ACC112 (cell line): Measurements from ENCODE around the gene GSN.
A peak's percentile ranks its signal among the peaks of the same experiment; 100 is the strongest.

Experiments used
- H2AFZ ChIP-seq: fragments of 200-600 bp; sonication (generic); one replicate; pipeline ENCODE4 v1.6.0; 2017; ENCODE audit warnings: antibody characterized with exemption, low read length; ENCODE audit not compliant: unreplicated experiment
- H3K27ac ChIP-seq: fragments of 200-600 bp; sonication (generic); 2 replicates; pipeline ENCODE4 v1.5.1; 2014; ENCODE audit warnings: low read depth, mild to moderate bottlenecking, antibody characterized with exemption, low read length, moderate library complexity
- H3K27me3 ChIP-seq: fragments of 200-600 bp; sonication (generic); 2 replicates; pipeline ENCODE4 v1.6.1; 2014; ENCODE audit warnings: mild to moderate bottlenecking, antibody characterized with exemption, low read length, moderate library complexity, mixed read lengths; ENCODE audit not compliant: insufficient read depth
- H3K36me3 ChIP-seq: fragments of 200-600 bp; sonication (generic); 2 replicates; pipeline ENCODE4 v1.6.1; 2016; ENCODE audit warnings: mild to moderate bottlenecking, antibody characterized with exemption, low read length, moderate library complexity, mixed read lengths; ENCODE audit not compliant: insufficient read depth
- H3K4me1 ChIP-seq: fragments of 200-600 bp; sonication (generic); one replicate; pipeline ENCODE4 v1.6.1; 2016; ENCODE audit warnings: low read length, mixed read lengths; ENCODE audit not compliant: insufficient read depth, unreplicated experiment, control insufficient read depth
- H3K4me3 ChIP-seq: fragments of 200-600 bp; sonication (generic); 2 replicates; pipeline ENCODE4 v1.5.1; 2014; ENCODE audit warnings: mild to moderate bottlenecking, low read depth, low read length
- H3K79me2 ChIP-seq: fragments of 200-600 bp; sonication (generic); one replicate; pipeline ENCODE4 v1.6.0; 2016; ENCODE audit warnings: low read length; ENCODE audit not compliant: control insufficient read depth, unreplicated experiment, insufficient read depth

The GSN gene

GRCh38 chr9:121282277-121283079 is 14.5 kb downstream of the GSN start:
- Histone ChIP-seq H3K27me3 (no peaks in the 10 kb centered on the region), H3K4me1 (peaks cover 81% of the 10 kb centered on the region)

GRCh38 chr9:121283080-121283398 is 15.1 kb downstream of the GSN start:
- H3K27ac ChIP-seq, result peak overlapping the region; percentile 79
- H2AFZ ChIP-seq, result no peak overlapping the region
- 0 out of 2 replicates have a peak, but pooled peaks cover 4% of the 10 kb centered on the region for H3K36me3 ChIP-seq
- peaks cover 32% of the 10 kb centered on the region for H3K79me2 ChIP-seq
- no peak overlapping the region for H3K4me3 ChIP-seq
- H3K4me1 ChIP-seq, result peaks cover 81% of the 10 kb centered on the region
- H3K27me3 ChIP-seq, result no peaks in the 10 kb centered on the region

More at GRCh38 chr9:121282277-121283079, 14.5 kb downstream of the GSN start:
- H3K79me2 ChIP-seq, result peaks cover 28% of the 10 kb centered on the region
- no peak overlapping the region for H3K4me3 ChIP-seq
- H3K36me3 ChIP-seq, result 0 out of 2 replicates have a peak, but pooled peaks cover 4% of the 10 kb centered on the region
- H2AFZ ChIP-seq, result no peak overlapping the region
- H3K27ac ChIP-seq, result peak overlapping the region; percentile 79

- H3K4me1 ChIP-seq, result peaks cover 84% of the 10 kb centered on the region
- no peaks in the 10 kb centered on the region for H3K27me3 ChIP-seq
- H3K79me2 ChIP-seq, result peaks cover 32% of the 10 kb centered on the region
- no peak overlapping the region for H3K4me3 ChIP-seq
- H2AFZ ChIP-seq, result no peak overlapping the region
- peak overlapping the region; percentile 79 for H3K27ac ChIP-seq
- peaks cover 4% of the 10 kb centered on the region; the same call in 1 of the 2 replicates for H3K36me3 ChIP-seq
These were observed 16.1 kb downstream of the GSN start for GRCh38 chr9:121283856-121284732.

- peak overlapping the region; percentile 98; the same call in 1 of the 2 replicates for H3K27ac ChIP-seq
- H3K79me2 ChIP-seq, result peaks cover 24% of the 10 kb centered on the region
- peaks cover 4% of the 10 kb centered on the region; the same call in 1 of the 2 replicates for H3K36me3 ChIP-seq
- H3K4me3 ChIP-seq, result no peak overlapping the region
- H2AFZ ChIP-seq, result no peak overlapping the region
- peaks cover 84% of the 10 kb centered on the region for H3K4me1 ChIP-seq
- H3K27me3 ChIP-seq, result no peaks in the 10 kb centered on the region
These were observed 16.9 kb downstream of the GSN start for GRCh38 chr9:121284733-121285451.

GRCh38 chr9:121285835-121286687 is 18.1 kb downstream of the GSN start:
- Histone ChIP-seq H2AFZ (peak overlapping the region; percentile 58), H3K4me1 (peaks cover 76% of the 10 kb centered on the region), H3K27ac (peak overlapping the region; percentile 98), H3K4me3 (peak overlapping the region; percentile 55), H3K79me2 (peaks cover 16% of the 10 kb centered on the region), H3K36me3 (peaks cover 4% of the 10 kb centered on the region; the same call in 1 of the 2 replicates), H3K27me3 (no peaks in the 10 kb centered on the region)

GRCh38 chr9:121286688-121286972 is 18.7 kb downstream of the GSN start:
- H3K27ac ChIP-seq, result peak overlapping the region; percentile 98
- H3K27me3 ChIP-seq, result no peaks in the 10 kb centered on the region
- H3K4me1 ChIP-seq, result peaks cover 70% of the 10 kb centered on the region
- H2AFZ ChIP-seq, result peak overlapping the region; percentile 58
- H3K36me3 ChIP-seq, result peaks cover 4% of the 10 kb centered on the region; the same call in 1 of the 2 replicates
- peaks cover 12% of the 10 kb centered on the region for H3K79me2 ChIP-seq
- peak overlapping the region; percentile 55 for H3K4me3 ChIP-seq

- Histone ChIP-seq H3K36me3 (peaks cover 4% of the 10 kb centered on the region; the same call in 1 of the 2 replicates), H2AFZ (peak overlapping the region; percentile 95), H3K4me3 (peak overlapping the region; percentile 65), H3K27me3 (no peaks in the 10 kb centered on the region), H3K27ac (peak overlapping the region; percentile 98), H3K4me1 (peaks cover 65% of the 10 kb centered on the region), H3K79me2 (peaks cover 12% of the 10 kb centered on the region)
These were observed 19.2 kb downstream of the GSN start for GRCh38 chr9:121286973-121287741.

GRCh38 chr9:121288673-121289025 is 20.7 kb downstream of the GSN start:
- Histone ChIP-seq H3K27ac (peak overlapping the region; percentile 98), H2AFZ (peak overlapping the region; percentile 41), H3K79me2 (peaks cover 12% of the 10 kb centered on the region), H3K4me3 (peak overlapping the region; percentile 50), H3K27me3 (no peaks in the 10 kb centered on the region), H3K4me1 (peaks cover 51% of the 10 kb centered on the region), H3K36me3 (peaks cover 4% of the 10 kb centered on the region; the same call in 1 of the 2 replicates)

GRCh38 chr9:121289026-121289771 is 21.2 kb downstream of the GSN start:
- peak overlapping the region; percentile 50 for H3K4me3 ChIP-seq

More at GRCh38 chr9:121289026-121289771, 21.2 kb downstream of the GSN start:
- H3K4me1 ChIP-seq, result peaks cover 48% of the 10 kb centered on the region
- peaks cover 12% of the 10 kb centered on the region for H3K79me2 ChIP-seq
- H2AFZ ChIP-seq, result no peak overlapping the region
- no peaks in the 10 kb centered on the region for H3K27me3 ChIP-seq
- peaks cover 4% of the 10 kb centered on the region; the same call in 1 of the 2 replicates for H3K36me3 ChIP-seq
- peak overlapping the region; percentile 98; the same call in 1 of the 2 replicates for H3K27ac ChIP-seq
